GM12878 (cell line): ENCODE data around the gene BICD1. TPM values are rescaled to one million over a fixed set of nuclear protein-coding genes. Genes with fewer than 3 reads are reported as not detected.

Experiments used
- ATAC-seq: fragments of 200-7000 bp; cut with Tn5 transposase; 3 replicates; pipeline ENCODE4 v1.9.1; 2020; ENCODE audit warnings: mild to moderate bottlenecking, moderate library complexity
- BruUV-seq: library from RNA; stranded (reverse); fragments of 400-500 nt; replicated peaks from 2 replicates; lab custom pipeline; 2021; lab: Mats Ljungman, UMichigan
- CTCF ChIA-PET: fragments of 300-600 bp; sonication (Branson Sonifier 250); formaldehyde crosslinking; extraction: SDS; loops from one replicate; lab custom pipeline; 2021; ENCODE audit warnings: inconsistent platforms; lab: Yijun Ruan, JAX
- POLR2A ChIA-PET: fragments of 350-600 bp; formaldehyde crosslinking; extraction: SDS; loops from one replicate; lab custom pipeline; 2021; ENCODE audit warnings: inconsistent platforms; lab: Charles Lee
- RAD21 ChIA-PET: fragments of 300-600 bp; sonication (Branson Sonifier 250); formaldehyde crosslinking; loops from one replicate; lab custom pipeline; 2023; ENCODE audit warnings: antibody characterized with exemption; ENCODE audit not compliant: unreplicated experiment; lab: Charles Lee
- SMC1A ChIA-PET: fragments of 300-600 bp; sonication (Branson Sonifier 250); formaldehyde crosslinking; loops from one replicate; lab custom pipeline; 2023; ENCODE audit not compliant: unreplicated experiment, uncharacterized antibody; lab: Charles Lee
- DNase-seq: peaks from one replicate; pipeline ENCODE4 v3.0.0-alpha.2; 2011; ENCODE audit warnings: low read depth, low spot score
- FAIRE-seq: peaks from 3 replicates; lab custom pipeline; 2011; peaks lifted over from hg19 to GRCh38; lab: Jason Lieb, UNC
- H2AFZ ChIP-seq: 2 replicates; pipeline ENCODE4 v1.6.0; 2011; ENCODE audit warnings: low read depth, low read length, control low read depth; ENCODE audit not compliant: control insufficient read depth
- H3K27ac ChIP-seq: 2 replicates; pipeline ENCODE4 v1.5.1; 2011; ENCODE audit warnings: control low read depth; ENCODE audit not compliant: control insufficient read depth, insufficient read depth
- H3K27me3 ChIP-seq, 2 experiments: replicated peaks in 1 of 2; 2 replicates each; pipeline versions ENCODE4 v1.6.0 to v1.6.1; 2011; ENCODE audit warnings: low read length in 1 of 2; ENCODE audit not compliant: control insufficient read depth in 2 of 2, insufficient read depth in 2 of 2
- H3K36me3 ChIP-seq, 2 experiments: 2 replicates each; pipeline ENCODE4 v1.5.1; 2011; ENCODE audit warnings: low read length in 1 of 2; ENCODE audit not compliant: control insufficient read depth in 2 of 2, insufficient read depth in 2 of 2
- H3K4me1 ChIP-seq: 2 replicates; pipeline ENCODE4 v1.6.1; 2011; ENCODE audit warnings: mild to moderate bottlenecking, low read length, moderate library complexity, mixed read lengths; ENCODE audit not compliant: control insufficient read depth, insufficient read depth
- H3K4me2 ChIP-seq: 2 replicates; pipeline ENCODE4 v1.6.0; 2011; ENCODE audit warnings: control low read depth; ENCODE audit not compliant: control insufficient read depth, insufficient read depth
- H3K4me3 ChIP-seq: fragments of 200-600 bp; sonication (generic); 2 replicates; pipeline ENCODE4 v1.5.1; 2016
- H3K79me2 ChIP-seq: 2 replicates; pipeline ENCODE4 v1.6.0; 2011; ENCODE audit warnings: low read length; ENCODE audit not compliant: control insufficient read depth, insufficient read depth
- H3K9ac ChIP-seq: 2 replicates; pipeline ENCODE4 v1.8.0; 2011; ENCODE audit warnings: low read length, control low read depth, mixed read lengths; ENCODE audit not compliant: control insufficient read depth, insufficient read depth
- H3K9me3 ChIP-seq: replicated peaks from 3 replicates; pipeline ENCODE4 v1.5.1; 2011; ENCODE audit warnings: mild to moderate bottlenecking, low read length; ENCODE audit not compliant: control insufficient read depth, insufficient read depth
- H4K20me1 ChIP-seq: 2 replicates; pipeline ENCODE4 v1.6.0; 2011; ENCODE audit not compliant: control insufficient read depth, insufficient read depth
- CBFB ChIP-seq: IDR thresholded peaks from 2 replicates; pipeline ENCODE4 v1.6.1; 2016; ENCODE audit warnings: antibody characterized with exemption, low read depth
- CBX5 ChIP-seq: sonication (generic); IDR thresholded peaks from 2 replicates; pipeline ENCODE4 v1.6.1; 2016; ENCODE audit warnings: low read depth, moderate library complexity, mild to moderate bottlenecking, inconsistent platforms
- CHD2 ChIP-seq: IDR thresholded peaks from 2 replicates; pipeline ENCODE4 v1.6.1; 2011; ENCODE audit warnings: low read depth, low read length, improper control_type of control experiment, borderline replicate concordance
- NFYB ChIP-seq: IDR thresholded peaks from 2 replicates; pipeline ENCODE4 v1.6.1; 2011; ENCODE audit warnings: low read depth, mild to moderate bottlenecking, low read length, improper control_type of control experiment, moderate library complexity; ENCODE audit not compliant: insufficient read depth
- NR2C2 ChIP-seq: IDR thresholded peaks from 2 replicates; pipeline ENCODE4 v1.6.1; 2011; ENCODE audit warnings: borderline replicate concordance, low read depth; ENCODE audit not compliant: control insufficient read depth, insufficient read length
- NRF1 ChIP-seq: conservative IDR thresholded peaks from 2 replicates; pipeline ENCODE4 v1.6.1; 2011; ENCODE audit warnings: mild to moderate bottlenecking, low read depth, low read length, improper control_type of control experiment
- POLR2AphosphoS5 ChIP-seq: IDR thresholded peaks from 2 replicates; pipeline ENCODE4 v1.6.1; 2011; ENCODE audit warnings: mild to moderate bottlenecking, low read length, inconsistent platforms
- PRDM15 ChIP-seq: fragments of 450-650 bp; formaldehyde crosslinking; IDR thresholded peaks from 2 replicates; pipeline ENCODE4 v1.4.0; 2020; ENCODE audit warnings: mild to moderate bottlenecking, moderate library complexity
- RB1 ChIP-seq: fragments of 450-650 bp; formaldehyde crosslinking; IDR thresholded peaks from 2 replicates; pipeline ENCODE4 v1.6.1; 2017; ENCODE audit warnings: mild to moderate bottlenecking, borderline replicate concordance
- RELA ChIP-seq: fragments of 450-650 bp; IDR thresholded peaks from 2 replicates; pipeline ENCODE4 v1.8.0; 2014; ENCODE audit warnings: borderline replicate concordance; ENCODE audit not compliant: partially characterized antibody
- SIX5 ChIP-seq: IDR thresholded peaks from 2 replicates; pipeline ENCODE4 v1.6.1; 2011; ENCODE audit warnings: mild to moderate bottlenecking, low read depth, low read length, moderate library complexity; ENCODE audit not compliant: severe bottlenecking
- SPI1 ChIP-seq: IDR thresholded peaks from 2 replicates; pipeline ENCODE4 v1.6.1; 2011; ENCODE audit warnings: low read depth, mild to moderate bottlenecking, low read length, moderate library complexity, borderline replicate concordance; ENCODE audit not compliant: insufficient read depth
- ZNF217 ChIP-seq: fragments of 450-650 bp; IDR thresholded peaks from 2 replicates; pipeline ENCODE4 v1.6.1; 2017; ENCODE audit warnings: antibody characterized with exemption, mild to moderate bottlenecking
- ZSCAN29 ChIP-seq: fragments of 450-650 bp; IDR thresholded peaks from 2 replicates; pipeline ENCODE4 v1.6.1; 2017; ENCODE audit warnings: mild to moderate bottlenecking, moderate library complexity
- WGBS: methylation state at CpG from one replicate; pipeline ENCODE4 v1.1.6; 2016; ENCODE audit warnings: low lambda C conversion rate; ENCODE audit not compliant: insufficient replicate concordance, insufficient coverage; ENCODE audit errors: missing lambda C conversion rate; 5-methylcytosine and 5-hydroxymethylcytosine counted together
- in situ Hi-C: fragments of 300-500 bp; cut with MboI; formaldehyde crosslinking; loops from 9 replicates; pipeline ENCODE4 v1.14.3; 2018; ENCODE audit warnings: mixed read lengths
- intact Hi-C: fragments of 100-400 bp; cut with micrococcal nuclease; formaldehyde crosslinking; loops from one replicate; pipeline ENCODE4 v1.14.2; 2022; ENCODE audit not compliant: unreplicated experiment
- polyA plus RNA-seq, 11 experiments: library from polyadenylated mRNA; depleted of rRNA in 4 of 11; unstranded in 6 of 11; stranded (reverse) in 5 of 11; fragments of >200 nt; fragmentation: Nextera tagmentation in 4 of 11; fragmentation: Illumina TruSeq in 1 of 11; extraction: Ambion mirVana in 4 of 11; extraction: Trizol in 1 of 11; gene quantifications; 1 replicate in 1 of 11; 2 replicates in 10 of 11; pipeline versions ENCODE4 v1.2.1 to v1.2.3, GENCODE V29; 2011 to 2016; ENCODE audit warnings: inconsistent platforms in 2 of 11, missing spikeins in 2 of 11, low read depth in 1 of 11
- total RNA-seq, 4 experiments: library from RNA; depleted of rRNA in 3 of 4; stranded (reverse); fragments of >200 nt in 3 of 4; fragmentation: Illumina TruSeq in 1 of 4; extraction: Trizol in 1 of 4; gene quantifications; 2 replicates each; pipeline versions ENCODE4 v1.2.1 to v1.2.3, GENCODE V29; 2013 to 2021
- TF ChIP-seq, protein P1 (sequence below): fragments of 150-350 bp; IDR thresholded peaks from 2 replicates; pipeline ENCODE4 v1.6.1; 2014; ENCODE audit warnings: mild to moderate bottlenecking, low read depth, low read length

BICD1 gene
- total and polyA plus RNA-seq, 10 of the 15 experiments (the other 5 are each of a cell fraction or from before 2014, with no cell fraction given), result 4.7 to 32.5 (median 14.4) TPM

DNA sequence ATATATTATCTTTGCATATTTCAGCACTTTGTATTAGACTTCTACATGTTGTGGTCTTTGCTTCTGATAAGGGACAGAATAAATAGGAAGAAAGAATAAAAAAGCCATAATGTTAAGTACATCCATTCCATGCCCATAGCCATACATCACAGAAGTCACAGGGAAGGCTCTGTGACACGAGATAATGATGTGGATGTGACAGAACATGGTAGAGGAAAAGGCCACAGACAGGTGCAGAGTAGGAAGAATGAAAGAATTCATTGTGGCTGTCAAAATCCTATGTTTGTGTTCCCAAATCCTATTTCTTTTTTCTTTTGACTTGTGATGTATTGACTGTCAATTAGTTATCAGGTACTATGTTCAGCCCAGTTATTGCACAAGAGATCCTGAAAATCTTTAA lies 38.4 kb downstream of the BICD1 start:
- in situ Hi-C loops (no loop called here), intact Hi-C loops (no loop called here)
- Histone ChIP-seq H2AFZ (no peak overlapping the region), H3K4me3 (no peak overlapping the region), H4K20me1 (no peaks in the 10 kb centered on the region), H3K9me3 (no peaks in the 10 kb centered on the region; the same call in 2 of the 3 replicates), H3K27ac (no peak overlapping the region), H3K79me2 (peaks cover 11% of the 10 kb centered on the region), H3K4me2 (no peak overlapping the region), H3K27me3 (no peaks in the 10 kb centered on the region), H3K4me1 (peaks cover 28% of the 10 kb centered on the region), H3K9ac (no peak overlapping the region), H3K36me3 (0 out of 4 replicates have a peak, but pooled peaks cover 0 to 1% of the 10 kb centered on the region in 2 experiments)
- FAIRE-seq, result no peak
- POLR2A ChIA-PET, result interaction anchor here (1.3 kb wide), 1 partner anchor 107 kb away, joined by 3 read pairs; no protein-coding TSS in a partner anchor
- WGBS, result 0% methylated on average over 1 of the region's 1 CpG
- ATAC-seq, result no peak
- CTCF ChIA-PET, result interaction anchor here (0.9 to 1.5 kb wide), 3 partner anchors 11 to 167 kb away, joined by 3 to 6 read pairs (median 3); no protein-coding TSS in a partner anchor
- DNase-seq, result no peak
- RAD21 ChIA-PET, result interaction anchor here (1.3 kb wide), 1 partner anchor 39 kb away, joined by 3 read pairs; the partner anchor contains the start of gene BICD1
- BruUV-seq, result no TSS peak
- SMC1A ChIA-PET, result interaction anchor here (0.8 to 2.8 kb wide), 6 partner anchors 11 to 332 kb away, joined by 3 to 13 read pairs (median 7); no protein-coding TSS in a partner anchor
- TF ChIP-seq CBX5, result no peak
- no peak for TF ChIP-seq PRDM15 (CRISPR knock-in tag)
- no peak for TF ChIP-seq RELA
- TF ChIP-seq ZSCAN29, result no peak
- no peak for TF ChIP-seq SIX5
- no peak for TF ChIP-seq NFYB
- TF ChIP-seq SPI1, result no peak
- no peak for TF ChIP-seq NR2C2
- no peak for TF ChIP-seq CBFB
- no peak for TF ChIP-seq RB1
- no peak for TF ChIP-seq CHD2
- TF ChIP-seq POLR2AphosphoS5, result no peak
- TF ChIP-seq NRF1, result no peak
- no peak for TF ChIP-seq ZNF217
- TF ChIP-seq, protein P1, sequence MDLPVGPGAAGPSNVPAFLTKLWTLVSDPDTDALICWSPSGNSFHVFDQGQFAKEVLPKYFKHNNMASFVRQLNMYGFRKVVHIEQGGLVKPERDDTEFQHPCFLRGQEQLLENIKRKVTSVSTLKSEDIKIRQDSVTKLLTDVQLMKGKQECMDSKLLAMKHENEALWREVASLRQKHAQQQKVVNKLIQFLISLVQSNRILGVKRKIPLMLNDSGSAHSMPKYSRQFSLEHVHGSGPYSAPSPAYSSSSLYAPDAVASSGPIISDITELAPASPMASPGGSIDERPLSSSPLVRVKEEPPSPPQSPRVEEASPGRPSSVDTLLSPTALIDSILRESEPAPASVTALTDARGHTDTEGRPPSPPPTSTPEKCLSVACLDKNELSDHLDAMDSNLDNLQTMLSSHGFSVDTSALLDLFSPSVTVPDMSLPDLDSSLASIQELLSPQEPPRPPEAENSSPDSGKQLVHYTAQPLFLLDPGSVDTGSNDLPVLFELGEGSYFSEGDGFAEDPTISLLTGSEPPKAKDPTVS, result no peak
